ENCODE results near the gene SAMD8. TPM values are rescaled to one million over a fixed set of nuclear protein-coding genes. Genes with fewer than 3 reads are reported as not detected.
"Not testable (repeated sequence)": the region's sequence is repeated elsewhere in the genome, so short reads cannot be mapped to it uniquely, and the experiment has no call there.

SAMD8 gene
- total and polyA plus RNA-seq, 11 donors = 7.5 to 43.0 (median 23.4) TPM

GRCh38 chr10:75110006-75110632 is 1.3 kb upstream of the SAMD8 start:
- peak overlapping the region in 2 of 12 donors; percentile 73 to 96 for H3K4me3 ChIP-seq
- TF ChIP-seq CTCF (IDR thresholded peaks at IDR 0.05) = no peak
- no peak for TF ChIP-seq POLR2A (IDR thresholded peaks at IDR 0.05)
- no peaks in the 10 kb centered on the region for H3K36me3 ChIP-seq
- peaks cover 0 to 51% (median 27%) of the 10 kb centered on the region in 12 donors for H3K4me1 ChIP-seq
- 84 to 87% (median 87%) methylated on average over 8 of the region's 8 CpGs for WGBS, 4 donors
- no peaks in the 10 kb centered on the region for H3K27me3 ChIP-seq
- ATAC-seq (peak; percentile 12 to 56 (median 38)), DNase-seq (peak in 4 of 5 donors; percentile 19 to 60 (median 40))
- intact Hi-C loops (cut with DNase I) = loop anchor here in 9 of 10 donors (2.0 to 10.0 kb wide), 11 partner anchors 65 to 283 kb away; partner anchors contain the start of genes VDAC2 (in 3 of the 9), COMTD1 (in 1 of the 9) and KAT6B (in 1 of the 9)
- no peaks in the 10 kb centered on the region for H3K9me3 ChIP-seq
- H3K27ac ChIP-seq = peak overlapping the region; percentile 87 to 98 (median 96)

GRCh38 chr10:75111907-75112679 is 637 bp downstream of the SAMD8 start:
- peak overlapping the region; percentile 87 to 98 (median 96) for H3K27ac ChIP-seq
- intact Hi-C loops (cut with DNase I) = loop anchor here in 9 of 10 donors (2.0 to 10.0 kb wide), 11 partner anchors 63 to 285 kb away; partner anchors contain the start of genes VDAC2 (in 3 of the 9), COMTD1 (in 1 of the 9) and KAT6B (in 1 of the 9)
- peak; percentile 12 to 37 (median 30) for ATAC-seq
- no peaks in the 10 kb centered on the region for H3K36me3 ChIP-seq
- peak; percentile 51 to 72 (median 59) for DNase-seq
- H3K9me3 ChIP-seq = no peaks in the 10 kb centered on the region
- H3K4me3 ChIP-seq = peak overlapping the region; percentile 62 to 96 (median 82)
- no peak for TF ChIP-seq POLR2A (IDR thresholded peaks at IDR 0.05)
- H3K27me3 ChIP-seq = no peaks in the 10 kb centered on the region
- WGBS, 4 donors = 1 to 2% (median 1%) methylated on average over 22 to 23 of the region's 23 CpGs
- peaks cover 0 to 64% (median 36%) of the 10 kb centered on the region in 12 donors for H3K4me1 ChIP-seq

- peaks cover 0 to 66% (median 37%) of the 10 kb centered on the region in 12 donors for H3K4me1 ChIP-seq
- peak overlapping the region in 8 of 12 donors; percentile 3 to 54 (median 24) for H3K27ac ChIP-seq
- intact Hi-C loops (cut with DNase I) = loop anchor here in 5 of 10 donors (5.0 to 10.0 kb wide), 4 partner anchors 60 to 100 kb away; partner anchors contain the start of gene VDAC2 (in 1 of the 5)
- no peak overlapping the region for H3K4me3 ChIP-seq
- no peaks in the 10 kb centered on the region for H3K36me3 ChIP-seq
- no peaks in the 10 kb centered on the region for H3K27me3 ChIP-seq
- ATAC-seq = no peak
- WGBS, 4 donors = 52 to 59% (median 57%) methylated on average over 2 of the region's 2 CpGs
- no peaks in the 10 kb centered on the region for H3K9me3 ChIP-seq
- no peak for DNase-seq
- TF ChIP-seq POLR2A (IDR thresholded peaks at IDR 0.05) = no peak
Measured at GRCh38 chr10:75115137-75115536, 3.7 kb downstream of the SAMD8 start.

- DNase-seq (peak in 1 of 5 donors; percentile 8), ATAC-seq (peak in 1 of 4 donors; percentile 23)
- intact Hi-C loops (cut with DNase I) = loop anchor here in 5 of 10 donors (5.0 to 10.0 kb wide), 4 partner anchors 58 to 98 kb away; partner anchors contain the start of gene VDAC2 (in 1 of the 5)
- H3K9me3 ChIP-seq, H3K4me3 ChIP-seq, H3K27me3 ChIP-seq, H3K36me3 ChIP-seq: not testable (repeated sequence)
- 89 to 95% (median 92%) methylated on average over 15 of the region's 15 CpGs for WGBS, 4 donors
- peaks cover 0 to 71% (median 42%) of the 10 kb centered on the region in 12 donors for H3K4me1 ChIP-seq
- peak overlapping the region in 3 of 12 donors; percentile 11 to 48 (median 13) for H3K27ac ChIP-seq
Measured at GRCh38 chr10:75116941-75117775, 5.7 kb downstream of the SAMD8 start.

GRCh38 chr10:75117995-75118394 is 6.5 kb downstream of the SAMD8 start:
- H3K27ac ChIP-seq = peak overlapping the region in 2 of 12 donors; percentile 13 to 48
- 68 to 79% (median 70%) methylated on average over 3 of the region's 3 CpGs for WGBS, 4 donors
- TF ChIP-seq POLR2A (IDR thresholded peaks at IDR 0.05) (no peak), CTCF (IDR thresholded peaks at IDR 0.05) (no peak)
- intact Hi-C loops (cut with DNase I) = loop anchor here in 5 of 10 donors (5.0 to 10.0 kb wide), 4 partner anchors 57 to 97 kb away; partner anchors contain the start of gene VDAC2 (in 1 of the 5)
- DNase-seq (no peak), ATAC-seq (peak in 1 of 4 donors; percentile 19)
- no peaks in the 10 kb centered on the region for H3K9me3 ChIP-seq
- no peaks in the 10 kb centered on the region for H3K36me3 ChIP-seq
- no peak overlapping the region for H3K4me3 ChIP-seq
- peaks cover 0 to 65% (median 38%) of the 10 kb centered on the region in 12 donors for H3K4me1 ChIP-seq
- no peaks in the 10 kb centered on the region for H3K27me3 ChIP-seq

- Histone ChIP-seq H3K36me3 (peaks cover 0 to 10% (median 5%) of the 10 kb centered on the region in 9 donors), H3K4me1 (peaks cover 0 to 61% (median 38%) of the 10 kb centered on the region in 12 donors)
- not testable (repeated sequence) for H3K9me3 ChIP-seq, DNase-seq, H3K27me3 ChIP-seq, ATAC-seq, H3K27ac ChIP-seq, H3K4me3 ChIP-seq
- intact Hi-C loops (cut with DNase I) = loop anchor here in 5 of 10 donors (5.0 to 10.0 kb wide), 4 partner anchors 55 to 95 kb away; partner anchors contain the start of gene VDAC2 (in 1 of the 5)
- WGBS, 4 donors = 79 to 88% (median 87%) methylated on average over 15 of the region's 15 CpGs
Measured at GRCh38 chr10:75119444-75120066, 8.1 kb downstream of the SAMD8 start.

Measured in heart left ventricle (tissue), 16 donors.